Mucosa of stomach (tissue), 1 donor: ENCODE measurements around the gene DNASE1L2.
A peak's percentile ranks its signal among the peaks of the same experiment; 100 is the strongest.
"Not testable (repeated sequence)": the region's sequence is repeated elsewhere in the genome, so short reads cannot be mapped to it uniquely, and the experiment has no call there.

Experiments used
- H3K27me3 ChIP-seq: one replicate; pipeline ENCODE4 v1.7.0; 2013; ENCODE audit warnings: mild to moderate bottlenecking, low read length; ENCODE audit not compliant: control insufficient read depth, insufficient read depth
- H3K36me3 ChIP-seq: one replicate; pipeline ENCODE4 v1.7.0; 2013; ENCODE audit warnings: low read length; ENCODE audit not compliant: control insufficient read depth, insufficient read depth
- H3K4me1 ChIP-seq: one replicate; pipeline ENCODE4 v1.7.0; 2013; ENCODE audit warnings: mild to moderate bottlenecking, low read length; ENCODE audit not compliant: control insufficient read depth, insufficient read depth
- H3K4me3 ChIP-seq: one replicate; pipeline ENCODE4 v1.7.0; 2013; ENCODE audit warnings: low read length
- H3K9ac ChIP-seq: one replicate; pipeline ENCODE4 v1.7.0; 2013; ENCODE audit warnings: mild to moderate bottlenecking, low read length, moderate library complexity
- H3K9me3 ChIP-seq: one replicate; pipeline ENCODE4 v1.7.0; 2013; ENCODE audit warnings: mild to moderate bottlenecking, low read length, moderate library complexity; ENCODE audit not compliant: control insufficient read depth
- donor health status: Pancreatic carcinoma.

DNASE1L2 gene

GRCh38 chr16:2251296-2252111 is 15.3 kb downstream of the DNASE1L2 start, which contains the start of gene ECI1:
Gene ECI1, minus strand, starts transcription at chr16:2251587. Its CDS starts 21 bp downstream, at chr16:2251566.
- Histone ChIP-seq H3K4me1 (peaks cover 17% of the 10 kb centered on the region), H3K9me3 (no peaks in the 10 kb centered on the region), H3K9ac (peak within 1 kb of the TSS; percentile 69), H3K4me3 (peak within 1 kb of the TSS; percentile 71), H3K27me3 (no peaks in the 10 kb centered on the region), H3K36me3 (peaks cover 8% of the 10 kb centered on the region)

GRCh38 chr16:2252806-2253148 is 16.5 kb downstream of the DNASE1L2 start:
- Histone ChIP-seq H3K36me3 (peaks cover 4% of the 10 kb centered on the region), H3K9ac (peak overlapping the region; percentile 5)

DNA sequence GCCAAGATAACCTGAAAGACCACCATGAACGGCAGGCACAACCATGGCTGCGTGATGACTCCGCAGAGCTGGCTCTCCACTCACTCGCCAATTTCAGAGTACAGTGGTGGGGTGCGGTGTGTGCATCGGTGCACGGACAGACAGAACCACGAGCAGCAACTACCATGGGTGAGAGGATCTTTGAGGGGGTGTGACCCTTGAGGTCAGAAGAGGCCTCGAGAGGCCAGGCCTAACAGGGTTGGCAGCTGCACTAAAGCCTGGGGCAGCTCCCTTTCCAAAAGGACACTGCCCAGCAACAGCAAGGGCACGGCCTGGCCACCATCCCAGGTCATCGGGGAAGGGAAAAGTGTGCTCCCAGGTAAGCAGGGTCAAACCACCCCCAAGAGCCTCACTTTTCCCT is 17.0 kb downstream of the DNASE1L2 start:
- H3K4me3 ChIP-seq = no peak overlapping the region
- peaks cover 17% of the 10 kb centered on the region for H3K4me1 ChIP-seq
- no peaks in the 10 kb centered on the region for H3K27me3 ChIP-seq
- H3K9ac ChIP-seq = no peak overlapping the region
- H3K9me3 ChIP-seq = no peaks in the 10 kb centered on the region
- peaks cover 4% of the 10 kb centered on the region for H3K36me3 ChIP-seq

More at GRCh38 chr16:2252806-2253148, 16.5 kb downstream of the DNASE1L2 start:
- Histone ChIP-seq H3K27me3 (no peaks in the 10 kb centered on the region), H3K4me1 (peaks cover 17% of the 10 kb centered on the region), H3K9me3 (no peaks in the 10 kb centered on the region), H3K4me3 (no peak overlapping the region)

DNA sequence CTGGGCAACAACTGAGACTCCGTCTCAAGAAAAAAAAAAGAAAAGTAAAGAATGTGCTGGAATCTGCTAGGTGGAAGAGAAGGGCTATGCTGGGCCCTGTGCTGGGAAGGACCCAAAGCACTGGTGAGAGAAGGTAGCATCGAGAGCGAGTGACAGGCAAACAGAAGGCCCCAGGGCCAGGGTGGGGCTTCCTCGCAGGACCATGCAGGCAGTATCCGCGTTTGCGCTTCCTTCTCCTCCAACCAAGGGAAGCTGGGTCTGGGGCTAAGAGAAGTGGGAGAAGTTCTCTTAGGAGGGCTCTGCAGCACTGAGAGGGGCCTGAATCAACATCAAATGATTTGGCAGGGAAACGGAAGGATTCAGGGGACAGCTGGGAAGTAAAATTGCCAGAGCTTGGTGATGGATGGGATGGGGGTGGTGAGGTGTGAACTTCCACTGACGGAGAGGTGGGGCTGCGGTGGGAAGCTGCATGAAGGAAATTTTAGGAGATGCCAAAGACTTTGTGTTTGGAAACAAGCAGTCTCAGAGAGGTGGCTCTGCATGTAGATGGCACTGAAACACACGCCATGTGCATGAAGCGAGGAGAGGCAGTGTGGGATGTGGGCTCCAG is 20.4 kb downstream of the DNASE1L2 start:
- Histone ChIP-seq H3K4me1 (peaks cover 9% of the 10 kb centered on the region), H3K9me3 (no peaks in the 10 kb centered on the region), H3K36me3 (peaks cover 4% of the 10 kb centered on the region), H3K27me3 (no peaks in the 10 kb centered on the region), H3K4me3 (no peak overlapping the region), H3K9ac (no peak overlapping the region)

DNA sequence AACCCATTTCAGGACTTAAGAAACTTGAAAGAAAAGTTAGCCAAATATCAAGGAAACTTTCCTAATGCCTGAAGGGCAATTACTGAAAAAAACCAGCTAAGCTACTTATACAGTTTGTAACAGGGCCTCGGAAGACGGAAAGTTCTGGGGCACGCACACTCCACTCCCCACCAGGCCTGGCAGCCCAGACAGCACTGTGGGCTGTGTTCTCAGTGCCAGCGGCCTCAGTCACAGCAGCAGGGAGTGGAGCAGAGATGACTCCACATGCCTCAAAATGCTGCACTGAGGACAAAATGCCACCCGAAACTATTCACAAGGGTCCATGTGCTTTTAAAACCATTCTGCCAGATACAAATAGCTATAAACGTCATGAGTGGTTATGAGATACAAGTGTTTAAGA is 21.5 kb downstream of the DNASE1L2 start:
- H3K9ac ChIP-seq = no peak overlapping the region
- no peak overlapping the region for H3K4me3 ChIP-seq
- H3K4me1 ChIP-seq = no peaks in the 10 kb centered on the region
- H3K36me3 ChIP-seq = peaks cover 11% of the 10 kb centered on the region
- no peaks in the 10 kb centered on the region for H3K27me3 ChIP-seq
- H3K9me3 ChIP-seq = no peaks in the 10 kb centered on the region

GRCh38 chr16:2258530-2258929 is 22.3 kb downstream of the DNASE1L2 start:
- H3K9me3 ChIP-seq, H3K36me3 ChIP-seq, H3K9ac ChIP-seq, H3K4me1 ChIP-seq, H3K27me3 ChIP-seq, H3K4me3 ChIP-seq: not testable (repeated sequence)

GRCh38 chr16:2260250-2260649 is 24.0 kb downstream of the DNASE1L2 start:
- Histone ChIP-seq H3K4me3 (no peak overlapping the region), H3K9me3 (no peaks in the 10 kb centered on the region), H3K4me1 (no peaks in the 10 kb centered on the region), H3K9ac (no peak overlapping the region), H3K27me3 (no peaks in the 10 kb centered on the region), H3K36me3 (peaks cover 7% of the 10 kb centered on the region)

GRCh38 chr16:2263026-2263425 is 26.8 kb downstream of the DNASE1L2 start:
- H3K9ac ChIP-seq, H3K4me1 ChIP-seq, H3K27me3 ChIP-seq, H3K36me3 ChIP-seq, H3K9me3 ChIP-seq, H3K4me3 ChIP-seq: not testable (repeated sequence)

- Histone ChIP-seq H3K4me3 (peak overlapping the region; percentile 25), H3K9ac (peak overlapping the region; percentile 75), H3K4me1 (peaks cover 16% of the 10 kb centered on the region)
- H3K9me3 ChIP-seq, H3K36me3 ChIP-seq, H3K27me3 ChIP-seq: not testable (repeated sequence)
Observed at GRCh38 chr16:2266887-2267286, 30.6 kb downstream of the DNASE1L2 start.

DNA sequence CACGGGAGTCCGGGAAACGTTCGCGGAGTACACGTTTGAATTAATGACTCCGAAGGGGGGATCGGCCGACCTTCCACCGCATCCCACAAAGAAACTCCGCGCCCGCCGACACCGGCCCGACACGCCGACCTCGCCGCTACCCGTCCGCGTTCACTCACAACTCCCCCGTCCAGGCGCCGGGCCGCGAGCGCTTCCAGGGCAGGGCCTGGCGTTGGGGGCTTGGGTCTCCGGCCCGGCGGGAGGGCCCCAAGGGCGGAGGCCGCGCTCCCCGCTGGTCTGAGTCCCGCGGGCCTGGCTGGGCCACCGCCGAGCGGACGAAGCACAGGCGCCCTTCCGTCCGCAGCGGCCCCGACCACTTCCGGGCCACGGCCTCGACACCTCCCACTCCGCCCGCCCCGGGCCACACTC is 31.3 kb downstream of the DNASE1L2 start:
- not testable (repeated sequence) for H3K9me3 ChIP-seq, H3K36me3 ChIP-seq, H3K27me3 ChIP-seq
- H3K4me3 ChIP-seq = peak overlapping the region; percentile 53
- H3K4me1 ChIP-seq = peaks cover 16% of the 10 kb centered on the region
- peak overlapping the region; percentile 75 for H3K9ac ChIP-seq

DNA sequence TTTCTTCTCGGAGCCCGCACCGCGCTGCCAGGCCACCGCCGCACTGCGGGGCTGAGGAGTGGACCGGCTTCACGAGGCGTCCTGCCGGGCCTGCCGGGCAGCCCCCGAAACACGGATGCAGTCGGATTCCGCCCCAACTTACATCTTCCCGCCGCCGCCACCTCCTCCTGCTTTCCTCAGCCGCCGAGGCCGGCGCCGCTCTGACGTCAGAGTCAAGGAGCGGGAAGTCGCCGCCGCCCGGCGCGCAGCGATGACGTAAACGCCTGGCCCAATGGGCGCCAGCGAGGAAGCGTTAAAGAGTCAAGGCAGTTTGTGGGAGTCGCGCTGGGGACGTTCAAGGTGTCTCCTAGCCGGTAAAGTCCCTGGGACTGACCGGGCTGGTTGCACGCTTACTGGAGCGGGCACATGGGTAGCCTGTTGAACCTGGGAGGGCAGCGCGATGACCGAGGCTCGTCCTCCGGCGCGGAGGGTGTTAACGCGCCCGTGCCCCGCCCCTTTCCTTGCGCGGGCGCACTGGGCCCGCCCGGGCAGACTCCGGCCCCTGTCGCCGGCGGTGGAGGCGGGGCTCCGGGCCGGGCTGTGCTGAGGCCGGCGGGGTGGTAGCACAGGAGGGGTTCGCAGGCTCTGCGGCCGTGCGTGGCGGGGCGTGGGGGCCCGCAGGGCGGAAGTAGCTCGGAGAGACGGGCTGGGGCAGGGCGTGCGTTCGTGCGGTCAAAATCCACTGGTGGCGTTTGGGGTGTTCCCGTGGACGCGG is 31.8 kb downstream of the DNASE1L2 start, which contains the start of gene RNPS1:
RNPS1 (minus strand) TSS at position 214 of the 754 bp plus-strand sequence. CDS start 3,483 bp downstream, outside the sequence.
- H3K4me3 ChIP-seq = peak within 1 kb of the TSS; percentile 53
- H3K4me1 ChIP-seq = peaks cover 16% of the 10 kb centered on the region
- no peaks in the 10 kb centered on the region for H3K27me3 ChIP-seq
- H3K9ac ChIP-seq = peak within 1 kb of the TSS; percentile 75
- H3K36me3 ChIP-seq = no peaks in the 10 kb centered on the region
- no peaks in the 10 kb centered on the region for H3K9me3 ChIP-seq

- peak overlapping the region; percentile 75 for H3K9ac ChIP-seq
- no peaks in the 10 kb centered on the region for H3K36me3 ChIP-seq
- peaks cover 16% of the 10 kb centered on the region for H3K4me1 ChIP-seq
- H3K4me3 ChIP-seq = no peak overlapping the region
- H3K27me3 ChIP-seq = no peaks in the 10 kb centered on the region
- no peaks in the 10 kb centered on the region for H3K9me3 ChIP-seq
Observed at GRCh38 chr16:2270070-2270462, 33.8 kb downstream of the DNASE1L2 start.
